ENCODE measurements around the gene NXT1.

DNA sequence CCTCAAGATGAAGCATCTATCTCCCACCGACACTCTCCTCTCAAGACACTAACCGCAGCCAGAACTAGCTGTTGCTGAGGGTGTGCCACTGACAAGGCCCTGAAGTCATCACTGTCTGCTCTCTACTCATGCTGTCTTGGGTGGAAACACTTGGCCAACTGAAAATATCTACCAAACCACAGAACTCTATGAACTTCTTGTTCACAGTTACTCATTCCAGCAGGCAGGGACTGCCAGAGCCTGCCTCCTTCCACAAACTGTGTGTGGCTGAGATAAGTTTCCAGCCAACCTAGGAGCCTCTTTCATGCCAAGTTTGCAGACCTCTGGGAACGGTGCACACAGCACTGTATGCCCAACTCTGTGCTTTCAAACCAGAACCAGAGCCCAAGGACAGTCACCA lies 45.5 kb upstream of the NXT1 start:
- TF ChIP-seq, protein P1, sequence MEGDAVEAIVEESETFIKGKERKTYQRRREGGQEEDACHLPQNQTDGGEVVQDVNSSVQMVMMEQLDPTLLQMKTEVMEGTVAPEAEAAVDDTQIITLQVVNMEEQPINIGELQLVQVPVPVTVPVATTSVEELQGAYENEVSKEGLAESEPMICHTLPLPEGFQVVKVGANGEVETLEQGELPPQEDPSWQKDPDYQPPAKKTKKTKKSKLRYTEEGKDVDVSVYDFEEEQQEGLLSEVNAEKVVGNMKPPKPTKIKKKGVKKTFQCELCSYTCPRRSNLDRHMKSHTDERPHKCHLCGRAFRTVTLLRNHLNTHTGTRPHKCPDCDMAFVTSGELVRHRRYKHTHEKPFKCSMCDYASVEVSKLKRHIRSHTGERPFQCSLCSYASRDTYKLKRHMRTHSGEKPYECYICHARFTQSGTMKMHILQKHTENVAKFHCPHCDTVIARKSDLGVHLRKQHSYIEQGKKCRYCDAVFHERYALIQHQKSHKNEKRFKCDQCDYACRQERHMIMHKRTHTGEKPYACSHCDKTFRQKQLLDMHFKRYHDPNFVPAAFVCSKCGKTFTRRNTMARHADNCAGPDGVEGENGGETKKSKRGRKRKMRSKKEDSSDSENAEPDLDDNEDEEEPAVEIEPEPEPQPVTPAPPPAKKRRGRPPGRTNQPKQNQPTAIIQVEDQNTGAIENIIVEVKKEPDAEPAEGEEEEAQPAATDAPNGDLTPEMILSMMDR (conservative IDR thresholded peaks at IDR 0.05 in 1 of 2, IDR thresholded peaks at IDR 0.05 in 1 of 2; ENCODE audit: low read depth in 1 of 2, low read length in 2 of 2): no peak
- no peak for TF ChIP-seq EZH2 (IDR thresholded peaks at IDR 0.05; ENCODE audit: low read length, missing control alignments)
